ENCODE data around the gene IGSF6. TPM values are rescaled to one million over a fixed set of nuclear protein-coding genes. Genes with fewer than 3 reads are reported as not detected.
"Not testable (repeated sequence)": the region's sequence is repeated elsewhere in the genome, so short reads cannot be mapped to it uniquely, and the experiment has no call there.

IGSF6 gene
- polyA plus RNA-seq, 5 donors = 3.7 to 7.0 (median 6.2) TPM

DNA sequence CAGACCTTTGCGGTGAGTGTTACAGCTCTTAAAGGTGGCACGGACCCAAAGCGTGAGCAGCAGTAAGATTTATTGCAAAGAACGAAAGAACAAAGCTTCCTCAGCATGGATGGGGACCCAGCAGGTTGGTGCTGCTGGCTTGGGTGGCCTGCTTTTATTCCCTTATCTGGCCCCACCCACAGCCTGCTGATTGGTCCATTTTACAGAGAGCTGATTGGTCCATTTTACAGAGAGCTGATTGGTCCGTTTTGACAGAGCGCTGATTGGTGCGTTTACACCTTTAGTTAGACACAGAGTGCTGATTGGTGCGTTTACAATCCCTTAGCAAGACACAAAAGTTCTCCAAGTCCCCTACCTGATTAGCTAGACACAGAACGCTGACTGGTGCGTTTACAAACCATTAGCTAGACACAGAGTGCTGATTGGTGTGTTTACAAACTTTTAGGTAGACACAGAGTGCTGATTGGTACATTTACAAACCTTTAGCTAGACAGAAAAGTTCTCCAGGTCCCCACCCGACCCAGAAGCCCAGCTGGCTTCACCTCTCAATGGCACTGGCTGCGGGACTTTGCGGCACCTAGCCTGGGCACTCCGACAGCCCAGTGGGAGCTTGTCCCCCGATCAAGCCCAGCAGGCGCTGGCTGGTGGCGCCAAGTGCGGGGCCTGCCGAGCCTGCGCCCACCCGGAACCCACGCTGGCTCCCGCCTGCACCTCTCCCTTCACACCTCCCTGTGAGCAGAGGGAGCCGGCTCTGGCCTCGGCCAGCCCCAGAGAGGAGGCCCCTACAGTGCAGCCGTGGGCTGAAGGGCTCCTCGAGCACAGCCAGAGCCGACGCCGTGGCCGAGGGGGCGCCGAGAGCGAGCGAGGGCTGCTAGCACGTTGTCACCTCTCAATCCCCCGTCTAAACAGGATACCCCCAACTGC lies 22.5 kb downstream of the IGSF6 start:
- DNase-seq = not testable (repeated sequence)

GRCh38 chr16:21628772-21629171 lies 23.6 kb downstream of the IGSF6 start:
- no peak for DNase-seq

- no peak for DNase-seq
Observed at GRCh38 chr16:21628121-21628726, 24.2 kb downstream of the IGSF6 start.

DNA sequence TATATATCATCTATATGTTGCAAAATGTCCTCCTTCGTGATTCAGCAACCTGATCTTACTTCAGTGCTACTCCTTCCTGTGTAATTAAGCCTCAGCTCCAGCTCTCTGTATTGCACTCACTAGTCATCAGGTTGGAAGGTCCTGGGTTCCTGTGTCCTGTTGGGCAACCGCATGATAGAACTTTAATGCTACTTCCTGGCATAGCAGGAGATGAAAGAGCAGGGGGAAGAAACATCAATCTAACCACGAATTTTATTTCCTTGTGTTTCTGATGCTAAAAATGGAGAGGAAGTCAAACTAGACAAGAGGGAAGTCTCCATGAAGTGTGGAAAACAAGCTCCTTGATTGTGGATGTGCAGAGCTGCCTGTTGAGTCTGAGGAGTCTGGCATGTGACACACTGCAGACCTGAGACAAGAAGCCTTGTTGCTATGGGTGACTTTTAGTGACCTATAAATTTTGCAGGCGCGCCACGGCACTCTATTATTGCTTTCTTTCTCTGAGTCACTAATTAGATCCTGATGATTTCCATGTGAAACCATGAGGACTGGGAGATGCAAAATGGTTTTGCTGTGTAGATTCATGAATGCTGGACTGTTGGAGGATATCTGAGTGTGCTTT lies 25.6 kb downstream of the IGSF6 start:
- DNase-seq = no peak

GRCh38 chr16:21625026-21625425 lies 27.4 kb downstream of the IGSF6 start:
- no peak for DNase-seq

GRCh38 chr16:21622545-21622944 lies 29.9 kb downstream of the IGSF6 start:
- DNase-seq = no peak

- no peak for DNase-seq
Observed at GRCh38 chr16:21620592-21620991, 31.8 kb downstream of the IGSF6 start.

DNA sequence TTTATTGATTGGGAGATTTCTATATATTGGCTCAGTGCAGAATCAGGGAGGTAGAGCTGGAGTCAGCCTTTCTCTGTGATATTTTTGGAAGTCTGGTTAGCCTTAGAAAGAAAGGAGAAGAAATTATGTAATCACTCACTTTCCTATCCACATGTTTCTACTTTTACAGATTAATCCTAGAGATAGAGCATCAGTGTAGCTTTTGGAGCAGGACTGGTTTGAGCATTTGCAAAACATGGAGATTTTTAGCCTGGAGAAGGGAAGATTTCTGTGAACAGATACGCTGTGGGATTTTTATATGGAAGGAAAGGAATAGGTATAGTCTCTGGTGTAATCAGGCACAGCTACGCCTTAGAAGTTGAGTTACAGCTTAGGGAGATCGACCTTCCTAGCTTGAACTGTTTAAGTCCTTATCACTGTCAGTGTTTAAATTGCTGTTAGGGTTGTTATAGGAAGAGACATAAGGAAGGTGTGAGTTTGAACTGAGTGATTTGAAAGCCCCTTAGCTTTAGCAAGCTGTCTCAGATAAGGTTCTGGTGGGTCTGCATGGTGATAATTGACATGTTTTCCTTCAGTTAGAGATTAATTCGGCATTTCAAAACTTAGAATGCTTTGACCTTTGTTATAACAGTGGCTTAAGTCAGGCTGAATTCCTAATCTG lies 32.5 kb downstream of the IGSF6 start:
- no peak for DNase-seq

- DNase-seq = no peak
Observed at GRCh38 chr16:21618281-21618680, 34.1 kb downstream of the IGSF6 start.

GRCh38 chr16:21617607-21618006 lies 34.8 kb downstream of the IGSF6 start:
- DNase-seq = no peak

GRCh38 chr16:21614896-21615295 lies 37.5 kb downstream of the IGSF6 start:
- DNase-seq = no peak

DNA sequence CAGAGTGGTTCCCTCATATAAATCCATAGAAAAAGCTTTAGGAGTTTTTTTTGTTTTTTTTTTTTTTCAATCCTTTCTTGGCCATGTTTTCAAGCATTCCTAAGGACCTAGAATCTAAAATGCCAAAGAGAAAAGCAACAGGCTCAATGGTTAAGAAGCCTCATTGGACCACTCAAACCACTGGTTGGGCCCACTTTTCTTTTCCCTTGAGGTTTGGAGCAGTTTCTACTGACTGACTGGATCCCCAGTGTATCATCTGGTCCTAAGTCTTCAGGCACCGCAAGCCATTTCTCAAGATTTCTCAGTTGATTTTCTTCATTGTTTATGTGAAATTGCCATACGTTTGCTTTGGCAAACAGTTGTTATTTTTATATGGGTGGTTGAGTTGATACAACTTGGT lies 38.6 kb downstream of the IGSF6 start:
- DNase-seq = no peak

GRCh38 chr16:21613361-21613760 lies 39.0 kb downstream of the IGSF6 start:
- no peak for DNase-seq

DNA sequence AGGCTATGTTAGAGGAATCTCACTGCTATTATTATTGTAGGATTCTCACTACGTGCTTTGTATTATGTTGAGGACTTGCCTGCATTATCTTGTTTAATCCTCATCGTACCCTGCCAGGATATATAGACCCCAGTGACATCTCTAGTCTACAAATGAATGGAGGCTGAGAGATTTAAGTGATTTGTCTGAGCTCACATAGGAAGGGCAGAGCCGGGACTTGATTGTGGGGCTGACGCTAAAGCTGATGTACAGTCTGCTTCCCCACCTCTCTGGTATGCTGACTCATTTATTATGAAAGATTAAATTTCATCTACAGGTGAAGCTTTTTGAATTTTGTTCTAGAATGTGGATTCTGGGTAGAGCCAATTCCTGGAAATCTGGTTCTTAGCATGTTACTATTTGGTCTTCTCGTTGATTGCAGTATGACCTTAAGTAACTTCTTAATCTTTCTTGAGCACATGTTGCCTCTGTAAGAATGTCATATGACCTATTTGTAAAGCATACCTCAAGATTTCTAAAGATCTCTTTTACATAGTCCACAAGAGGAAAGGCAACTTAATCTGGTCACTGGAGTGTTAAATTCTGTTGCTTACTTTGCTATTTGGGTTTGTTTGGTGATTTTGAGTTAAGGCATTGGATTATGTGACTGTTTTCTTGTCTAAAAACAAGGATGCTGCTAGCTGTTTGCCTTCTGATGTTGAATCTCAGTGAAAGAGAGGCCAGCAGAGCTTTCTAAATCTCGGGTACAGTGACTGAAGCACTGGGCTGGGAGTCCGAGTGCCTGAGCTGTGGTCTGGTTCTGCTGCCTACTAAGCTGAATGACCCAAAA lies 40.6 kb downstream of the IGSF6 start:
- no peak for DNase-seq

GRCh38 chr16:21611198-21611555 lies 41.2 kb downstream of the IGSF6 start:
- no peak for DNase-seq

DNA sequence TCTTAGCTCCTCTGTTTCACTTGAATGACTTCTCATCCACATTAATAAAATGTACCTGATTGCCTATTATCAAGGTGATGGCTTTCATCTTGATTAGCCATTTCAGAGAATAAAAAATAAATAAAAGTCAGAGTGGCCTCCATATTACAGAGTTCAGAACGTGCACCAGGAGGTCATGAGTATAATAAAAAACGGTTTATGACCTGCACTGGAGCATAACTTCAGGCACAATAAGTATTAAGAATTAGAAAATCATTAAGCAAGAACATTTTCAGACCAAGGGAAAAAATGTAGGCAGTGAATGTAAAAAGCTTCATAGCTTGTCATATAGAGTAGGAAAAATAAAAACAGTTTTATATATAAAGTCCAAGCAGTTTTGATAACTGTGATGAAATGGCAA lies 41.6 kb downstream of the IGSF6 start:
- no peak for DNase-seq

GRCh38 chr16:21610006-21610544 lies 42.3 kb downstream of the IGSF6 start:
- no peak for DNase-seq

DNA sequence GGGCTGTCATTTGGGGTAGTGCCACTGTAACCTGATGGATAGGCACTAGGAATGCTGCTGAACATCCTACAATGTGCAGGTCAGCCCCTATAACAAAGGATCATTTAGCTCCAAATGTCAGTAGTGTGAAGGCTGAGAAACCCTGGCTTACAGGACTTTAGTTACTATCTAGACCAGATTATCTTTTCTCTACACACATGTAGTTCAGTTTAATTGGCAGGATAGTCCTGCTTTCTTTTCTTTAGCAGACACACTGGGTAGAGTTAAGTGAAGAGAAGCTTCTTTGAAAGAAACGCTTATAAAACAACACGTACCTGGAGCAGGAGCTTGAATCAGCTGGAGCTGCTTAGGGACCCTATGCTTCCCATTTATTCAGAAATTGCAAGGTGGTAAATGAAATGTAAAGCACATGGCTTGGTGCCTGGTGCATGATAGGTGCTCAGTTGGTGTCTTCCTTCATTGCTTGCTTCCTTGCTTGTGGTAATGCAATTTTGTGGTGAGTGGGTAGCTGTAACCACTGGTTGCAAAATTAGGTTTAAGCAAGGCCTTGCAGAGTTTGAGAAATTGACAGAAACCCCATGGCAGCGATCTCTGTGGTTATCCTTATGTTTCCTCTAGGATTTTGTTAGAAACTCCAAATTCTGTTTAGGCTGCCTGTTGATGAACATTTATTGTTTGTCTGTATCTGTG lies 43.6 kb downstream of the IGSF6 start:
- no peak for DNase-seq

- not testable (repeated sequence) for DNase-seq
Observed at GRCh38 chr16:21605848-21606247, 46.6 kb downstream of the IGSF6 start.

DNA sequence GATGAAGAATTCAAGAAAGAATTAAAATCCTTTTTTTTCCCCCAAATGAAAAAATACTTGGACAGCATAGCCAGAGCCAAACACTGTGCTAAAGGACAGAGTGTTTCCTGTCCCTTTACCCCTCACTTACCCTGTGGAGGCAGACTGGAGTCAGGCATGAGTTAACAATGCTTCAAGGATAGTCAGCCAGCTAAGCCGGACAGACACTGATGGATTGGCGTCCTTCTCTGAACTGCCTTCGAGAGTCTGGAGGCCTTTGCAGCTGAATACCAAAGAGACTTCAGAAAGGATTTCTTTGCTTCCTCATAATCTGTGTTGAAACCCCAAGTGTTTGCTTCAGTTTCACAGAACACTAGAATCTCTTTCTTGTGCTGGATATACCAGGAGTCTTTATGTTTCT lies 48.5 kb downstream of the IGSF6 start:
- no peak for DNase-seq

- no peak for DNase-seq
Observed at GRCh38 chr16:21602785-21603184, 49.6 kb downstream of the IGSF6 start.
